IPS-NIHi7 (cell line): ENCODE data around the gene ING4.

Experiments
- DNase-seq: peaks from one replicate; pipeline ENCODE4 v3.0.0; 2012; ENCODE audit warnings: mixed read lengths; ENCODE audit errors: extremely low spot score

ING4 gene

GRCh38 chr12:6688543-6688998 lies 25.7 kb upstream of the ING4 start:
- no peak for DNase-seq

DNA sequence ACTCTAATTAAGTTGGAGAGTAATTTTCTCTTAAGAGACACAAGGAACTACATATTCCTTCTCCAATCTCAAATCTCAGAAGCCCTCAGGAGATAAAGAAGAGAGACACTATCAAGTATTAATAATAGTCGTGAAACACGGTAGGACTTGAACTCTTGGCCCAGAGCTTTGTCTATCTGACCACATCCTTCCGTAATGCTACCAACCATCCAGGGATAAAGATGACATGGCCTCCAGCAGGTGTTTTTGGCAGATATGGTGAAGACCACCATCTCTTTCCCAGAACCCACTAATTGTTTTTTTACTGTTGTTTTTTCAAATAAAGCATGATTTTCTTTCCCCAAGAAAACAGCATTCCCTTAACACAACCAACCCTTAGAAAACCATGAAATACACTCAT lies 22.9 kb upstream of the ING4 start:
- no peak for DNase-seq

- DNase-seq, result peak; percentile 47
Measured at GRCh38 chr12:6684609-6685008, 21.7 kb upstream of the ING4 start.

GRCh38 chr12:6676962-6677361 lies 14.0 kb upstream of the ING4 start:
- no peak for DNase-seq

DNA sequence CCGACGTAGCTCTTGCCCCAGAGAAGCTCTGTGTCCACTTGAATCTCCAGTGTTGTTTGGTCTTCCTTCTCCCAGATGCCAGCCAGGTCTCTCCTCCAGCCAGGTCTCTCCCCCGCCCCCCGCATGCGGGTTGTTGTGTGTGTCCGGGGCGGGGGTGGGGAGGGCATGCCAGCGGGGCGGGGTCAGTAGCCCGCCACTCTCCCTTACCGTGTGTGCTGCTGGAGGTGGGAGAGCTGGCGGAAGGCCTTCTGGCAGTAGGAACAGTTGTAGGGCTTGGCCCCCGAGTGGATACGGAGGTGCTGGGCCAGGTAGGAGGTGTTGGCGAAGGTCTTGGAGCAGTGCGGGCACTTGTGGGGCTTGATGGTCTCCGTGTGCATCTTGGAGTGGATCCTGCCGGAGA lies 9.2 kb upstream of the ING4 start:
- no peak for DNase-seq

DNA sequence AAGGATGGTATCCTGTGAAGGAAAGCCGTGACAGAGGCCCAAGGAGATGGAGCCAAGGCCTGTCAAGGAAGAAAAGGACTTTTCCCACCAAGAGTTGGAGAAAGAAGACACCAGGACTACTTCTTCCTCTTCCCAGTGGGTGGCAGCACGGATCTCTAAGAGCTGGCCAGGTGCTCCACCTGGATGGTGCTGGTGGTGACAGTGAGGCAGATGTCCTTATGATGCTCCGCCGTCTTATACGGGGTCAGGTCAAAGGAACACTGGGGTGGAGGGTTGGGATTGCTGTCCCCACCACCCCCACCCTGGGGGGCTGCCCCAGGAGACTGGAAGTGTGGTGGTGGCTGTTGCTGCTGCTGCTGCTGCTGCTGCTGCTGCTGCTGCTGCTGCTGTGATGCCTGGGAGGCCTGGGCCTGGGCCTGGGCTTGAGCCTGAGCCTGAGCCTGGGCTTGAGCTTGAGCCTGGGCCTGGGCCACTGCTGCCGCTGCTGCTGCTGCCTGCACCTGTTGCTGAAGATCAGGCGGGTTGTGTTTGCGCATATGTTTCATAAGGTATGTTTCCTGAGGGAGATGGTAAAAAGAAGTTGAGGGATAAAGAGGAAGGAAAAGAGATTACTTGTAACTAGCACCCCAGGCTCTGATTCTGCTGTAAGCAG lies 4.8 kb upstream of the ING4 start:
- DNase-seq, result peak; percentile 45

- DNase-seq, result no peak
Measured at GRCh38 chr12:6666211-6666610, 3.3 kb upstream of the ING4 start.

DNA sequence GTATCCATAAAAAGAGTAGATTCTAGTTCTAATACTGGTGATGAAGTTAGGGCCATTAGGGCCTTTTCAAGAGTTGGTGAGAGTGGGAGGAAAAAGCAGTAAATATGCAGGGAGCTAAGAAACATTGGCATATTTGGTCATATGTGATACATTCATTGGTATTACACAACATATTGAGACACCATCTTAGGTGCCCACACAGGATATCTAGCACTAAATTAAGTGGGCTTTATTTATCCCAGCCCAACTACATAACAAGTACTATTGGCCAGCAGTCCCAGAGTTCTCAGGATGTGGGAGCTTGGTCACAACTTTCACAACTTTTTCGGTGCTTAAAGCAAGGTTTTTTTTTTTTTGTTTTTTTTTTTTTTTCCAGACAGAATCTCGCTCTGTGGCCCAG lies 2.0 kb upstream of the ING4 start:
- DNase-seq, result no peak

DNA sequence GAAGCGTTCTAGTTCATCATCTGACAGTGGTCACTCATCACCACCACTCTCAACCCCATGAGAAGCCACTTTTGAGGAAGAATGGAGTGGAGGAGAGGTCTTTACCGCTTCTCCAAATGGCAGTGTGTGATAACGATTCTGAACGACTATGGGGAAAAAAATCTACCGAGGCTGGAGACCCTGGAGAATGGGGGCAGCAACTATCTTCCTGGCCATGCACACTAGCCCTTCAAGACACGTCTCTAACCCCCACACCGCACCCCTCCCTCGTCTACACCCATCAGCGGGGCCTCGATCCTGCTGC lies 365 bp downstream of the ING4 start:
- peak; percentile 76 for DNase-seq

DNA sequence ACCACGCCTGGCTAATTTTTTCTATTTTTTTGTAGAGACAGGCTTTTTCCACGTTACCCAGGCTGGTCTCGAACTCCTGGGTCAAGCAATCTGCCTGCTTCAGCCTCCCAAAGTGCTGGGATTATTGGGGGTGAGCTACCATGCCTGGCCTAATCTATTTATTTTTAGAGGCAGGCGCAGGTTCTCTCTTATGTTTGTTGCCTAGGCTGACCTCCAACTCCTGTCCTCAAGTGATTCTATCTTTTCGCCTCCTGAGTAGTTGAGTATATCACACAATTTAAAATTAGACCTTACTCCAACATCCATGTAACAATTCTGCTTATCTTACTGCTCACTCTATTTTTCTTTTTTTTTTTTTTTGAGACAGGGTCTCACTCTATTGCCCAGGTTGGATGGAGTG lies 8.9 kb downstream of the ING4 start:
- no peak for DNase-seq

DNA sequence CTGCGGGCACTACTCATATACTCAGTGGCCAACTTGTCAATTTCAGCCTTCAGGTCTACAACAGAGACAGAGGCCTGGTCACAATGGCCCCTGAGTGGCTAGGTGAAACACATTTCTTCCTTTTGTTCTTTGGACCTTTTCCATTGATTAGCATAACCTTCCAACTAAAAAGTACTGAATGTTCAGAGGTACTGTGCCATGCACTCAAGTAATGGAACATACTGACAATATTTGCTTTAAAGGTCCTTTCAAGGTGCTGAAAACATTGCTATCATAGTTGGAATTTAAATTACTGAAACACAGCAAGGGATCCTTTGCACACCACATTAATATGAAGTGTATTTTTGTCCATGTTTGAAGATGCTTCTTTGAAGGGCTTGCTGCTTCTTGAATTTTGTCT lies 9.6 kb downstream of the ING4 start:
- no peak for DNase-seq

DNA sequence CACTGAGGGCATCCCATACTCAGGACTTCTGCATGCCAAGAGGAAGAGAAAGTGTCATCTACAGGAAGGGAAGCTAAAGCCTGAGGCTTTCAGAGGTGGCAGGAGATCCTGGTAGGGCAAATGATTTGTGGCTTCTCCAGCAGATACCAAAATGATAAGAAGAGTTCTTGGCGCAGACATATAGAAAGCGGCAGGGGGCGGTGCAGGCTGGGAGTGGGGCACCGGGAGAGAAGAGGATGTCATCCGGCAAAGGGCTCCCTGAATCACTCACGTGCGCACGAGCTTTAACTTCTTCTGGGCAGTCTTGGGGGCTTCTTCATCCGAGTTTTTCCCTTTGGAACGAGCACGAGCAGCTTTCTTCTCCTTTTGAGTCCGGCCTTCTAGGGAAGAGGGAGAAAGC lies 10.5 kb downstream of the ING4 start:
- no peak for DNase-seq

- DNase-seq, result no peak
Measured at GRCh38 chr12:6650832-6651231, 12.1 kb downstream of the ING4 start.

- DNase-seq, result peak; percentile 94
Measured at GRCh38 chr12:6647083-6647604, 15.8 kb downstream of the ING4 start, which contains the start of gene ACRBP. TSS of gene ACRBP (minus strand) at chr12:6647432. CDS start at chr12:6647366, 66 bp downstream.

- peak; percentile 39 for DNase-seq
Measured at GRCh38 chr12:6646276-6647082, 16.4 kb downstream of the ING4 start.

DNA sequence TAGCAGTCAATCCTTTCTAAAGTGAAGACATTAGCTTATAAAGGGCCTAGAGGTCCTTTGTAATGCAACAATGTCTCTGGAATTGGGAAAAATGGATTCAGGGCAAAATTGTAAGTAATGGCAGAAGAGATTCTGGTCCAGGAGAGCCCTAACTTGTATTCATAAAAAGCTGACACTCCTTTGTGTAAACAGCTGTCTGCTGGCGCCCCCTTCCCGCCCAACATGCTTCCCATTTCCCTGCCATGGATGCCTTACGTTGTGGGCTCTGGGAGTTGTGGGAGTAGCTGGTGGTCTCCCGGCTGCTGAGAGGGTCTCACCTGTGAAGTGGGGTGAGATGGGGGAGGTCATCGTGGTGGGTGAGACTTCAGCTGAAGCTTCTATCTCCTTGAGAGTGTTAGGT lies 18.0 kb downstream of the ING4 start:
- DNase-seq, result peak; percentile 66

DNA sequence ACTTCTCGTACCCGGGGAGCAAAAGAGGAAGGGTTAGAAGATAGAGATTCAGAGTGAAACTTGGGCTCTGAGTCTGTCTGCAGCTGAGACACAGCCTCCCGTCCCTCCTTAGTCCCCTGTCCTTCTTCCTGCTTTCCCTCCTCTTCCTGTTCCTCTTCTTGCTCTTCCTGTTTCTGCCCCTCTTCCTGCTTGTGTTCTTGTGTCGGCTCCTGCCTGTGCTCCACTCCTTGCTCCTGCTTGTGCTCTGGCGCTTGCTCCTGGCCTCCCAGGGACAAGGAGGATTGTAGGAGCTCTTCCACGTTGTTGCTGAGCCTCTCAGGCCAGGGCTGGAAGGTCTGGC lies 18.7 kb downstream of the ING4 start:
- DNase-seq, result no peak

- no peak for DNase-seq
Measured at GRCh38 chr12:6643569-6644256, 19.2 kb downstream of the ING4 start.

DNA sequence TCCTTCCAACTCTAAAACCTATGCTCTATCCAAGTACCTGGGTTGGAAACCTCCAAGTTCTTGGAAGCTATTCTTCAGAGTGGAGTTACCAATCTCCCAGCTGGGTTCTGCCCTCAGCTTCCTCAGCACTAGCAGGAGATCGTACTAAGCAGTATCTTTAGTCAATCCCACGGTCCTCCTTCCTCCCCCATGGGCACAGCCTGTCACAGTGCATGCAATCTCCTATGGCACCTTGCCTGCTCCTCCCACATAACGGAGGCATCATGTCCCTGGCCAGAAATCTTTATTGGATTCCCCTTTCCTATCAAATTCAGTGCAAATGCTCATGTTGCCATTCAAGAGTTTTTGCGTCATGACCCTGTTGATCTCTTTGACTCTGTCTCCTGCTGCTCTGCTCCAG lies 21.8 kb downstream of the ING4 start:
- no peak for DNase-seq

DNA sequence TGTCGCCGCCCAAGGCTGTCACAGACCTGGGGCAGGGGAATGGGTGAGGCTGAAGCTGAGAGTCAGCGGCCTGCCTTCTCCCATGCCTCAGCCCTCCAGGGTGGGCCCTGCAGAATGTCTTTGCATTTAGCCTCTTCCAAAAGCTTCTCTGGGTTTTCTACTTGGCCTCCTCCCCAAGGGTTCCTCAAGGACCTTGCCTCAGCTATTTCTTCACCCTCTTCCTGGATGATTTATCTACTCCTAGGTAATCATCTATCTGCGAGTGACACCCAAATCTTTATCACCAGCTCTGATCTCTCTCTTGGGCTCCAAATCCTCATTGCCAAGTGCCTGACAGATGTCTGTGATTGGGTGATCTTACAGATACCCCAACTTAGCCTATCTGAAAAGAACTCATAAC lies 22.4 kb downstream of the ING4 start:
- DNase-seq, result no peak

GRCh38 chr12:6639151-6639801 lies 23.6 kb downstream of the ING4 start:
- no peak for DNase-seq

GRCh38 chr12:6638305-6638704 lies 24.6 kb downstream of the ING4 start:
- DNase-seq, result no peak
